IMR-90 (cell line): ENCODE measurements around the gene LINC00237.

Experiments used
- CTCF ChIP-seq: conservative IDR thresholded peaks from 2 replicates; pipeline ENCODE4 v1.5.1; 2012; ENCODE audit warnings: mild to moderate bottlenecking, low read depth, low read length, improper control_type of control experiment
- ELK1 ChIP-seq: fragments of 150-350 bp; IDR thresholded peaks from 2 replicates; pipeline ENCODE4 v1.6.1; 2016; ENCODE audit warnings: low read depth, mild to moderate bottlenecking, low read length, moderate library complexity, borderline replicate concordance
- POLR2A ChIP-seq: IDR thresholded peaks from 2 replicates; pipeline ENCODE4 v1.6.1; 2012; ENCODE audit warnings: mild to moderate bottlenecking, low read depth, low read length
- RFX5 ChIP-seq: IDR thresholded peaks from 2 replicates; pipeline ENCODE4 v1.8.0; 2012; ENCODE audit warnings: low read depth, mild to moderate bottlenecking, low read length, moderate library complexity
- SMC3 ChIP-seq: fragments of 150-350 bp; IDR thresholded peaks from 2 replicates; pipeline ENCODE4 v1.6.1; 2016; ENCODE audit warnings: low read depth, mild to moderate bottlenecking, antibody characterized with exemption, low read length, moderate library complexity
- USF2 ChIP-seq: fragments of 150-350 bp; IDR thresholded peaks from 2 replicates; pipeline ENCODE4 v1.6.1; 2017; ENCODE audit warnings: mild to moderate bottlenecking, antibody characterized with exemption, low read length, low read depth

- TF ChIP-seq CTCF (no peak), POLR2A (no peak), RFX5 (no peak), SMC3 (no peak), USF2 (no peak), ELK1 (no peak)
Observed at GRCh38 chr20:21155268-21155667, 49.1 kb upstream of the LINC00237 start.
